ENCODE measurements around the gene MYOM1.

Gene MYOM1

DNA sequence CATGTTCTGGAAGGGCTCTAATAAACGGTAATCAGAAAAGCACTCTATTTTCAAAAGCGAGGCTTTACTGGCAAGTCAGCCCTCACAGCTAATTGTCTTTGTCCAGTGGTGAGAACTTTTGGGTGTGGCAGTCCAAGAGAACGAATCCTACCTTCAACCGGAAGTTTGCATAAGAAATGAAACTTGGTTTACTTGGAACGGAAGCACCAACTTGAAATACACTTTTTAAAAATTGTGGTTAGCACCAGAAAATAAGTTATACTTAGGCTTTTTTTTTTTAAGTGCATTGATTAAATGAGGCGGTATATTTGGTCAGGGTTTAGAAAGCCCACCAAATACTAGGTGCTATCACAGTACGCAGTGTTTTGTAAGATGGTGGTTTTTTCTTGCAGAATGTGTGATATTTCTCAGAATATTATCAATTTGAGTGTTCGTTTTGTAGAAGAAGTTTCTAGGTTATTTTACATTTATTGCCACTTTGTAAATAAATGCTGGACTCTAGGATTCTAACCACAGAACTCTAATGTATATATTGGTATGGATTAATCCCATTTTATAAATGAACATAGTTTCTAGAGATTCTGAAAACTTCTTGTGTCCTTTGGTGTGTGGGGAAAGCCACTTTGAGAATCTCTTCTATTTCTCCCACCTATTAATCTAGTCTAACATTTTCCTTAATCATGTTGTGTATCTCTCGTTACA is 29.0 kb upstream of the MYOM1 start:
- Histone ChIP-seq H3K79me2 (ENCODE audit: control insufficient read depth, low read length) (peaks cover 82% of the 10 kb centered on the region), H3K4me3 (ENCODE audit: low read length) (peak overlapping the region; percentile 96), H3K27ac (ENCODE audit: low read depth, low read length) (peak overlapping the region; percentile 93), H3K9me3 (ENCODE audit: control insufficient read depth, insufficient read depth, low read length) (no peaks in the 10 kb centered on the region), H3K4me1 (ENCODE audit: control insufficient read depth, low read length) (peaks cover 56% of the 10 kb centered on the region), H3F3A (ENCODE audit: control insufficient read depth, insufficient read depth) (peaks cover 12% of the 10 kb centered on the region), H3K27me3 (ENCODE audit: control insufficient read depth, low read length) (no peaks in the 10 kb centered on the region), H3K9me2 (replicated peaks; ENCODE audit: control insufficient read depth, low read length) (no peaks in the 10 kb centered on the region), H3K4me2 (ENCODE audit: low read length) (peak overlapping the region; percentile 93), H3K36me3 (ENCODE audit: control insufficient read depth, low read length) (peaks cover 52% of the 10 kb centered on the region), H4K20me1 (ENCODE audit: control insufficient read depth, insufficient read depth, low read depth, low read length) (peaks cover 10% of the 10 kb centered on the region)
- TF ChIP-seq CTCF (IDR thresholded peaks at IDR 0.05; ENCODE audit: low read depth, low read length, poor library complexity, severe bottlenecking): no peak
- TF ChIP-seq EZH2phosphoT487 (IDR thresholded peaks at IDR 0.05; ENCODE audit: borderline replicate concordance, low read length): no peak

- peak overlapping the region; percentile 93 for H3K27ac ChIP-seq (ENCODE audit: low read depth, low read length)
- no peaks in the 10 kb centered on the region for H3K9me3 ChIP-seq (ENCODE audit: control insufficient read depth, insufficient read depth, low read length)
- H3F3A ChIP-seq (ENCODE audit: control insufficient read depth, insufficient read depth): peaks cover 12% of the 10 kb centered on the region
- H4K20me1 ChIP-seq (ENCODE audit: control insufficient read depth, insufficient read depth, low read depth, low read length): peaks cover 10% of the 10 kb centered on the region
- peak overlapping the region; percentile 96 for H3K4me3 ChIP-seq (ENCODE audit: low read length)
- H3K4me1 ChIP-seq (ENCODE audit: control insufficient read depth, low read length): peaks cover 56% of the 10 kb centered on the region
- TF ChIP-seq CTCF (IDR thresholded peaks at IDR 0.05; ENCODE audit: low read depth, low read length, poor library complexity, severe bottlenecking): no peak
- no peak for TF ChIP-seq EZH2phosphoT487 (IDR thresholded peaks at IDR 0.05; ENCODE audit: borderline replicate concordance, low read length)
- H3K9me2 ChIP-seq (replicated peaks; ENCODE audit: control insufficient read depth, low read length): no peaks in the 10 kb centered on the region
- peak overlapping the region; percentile 93 for H3K4me2 ChIP-seq (ENCODE audit: low read length)
- H3K79me2 ChIP-seq (ENCODE audit: control insufficient read depth, low read length): peaks cover 79% of the 10 kb centered on the region
- H3K36me3 ChIP-seq (ENCODE audit: control insufficient read depth, low read length): peaks cover 45% of the 10 kb centered on the region
- H3K27me3 ChIP-seq (ENCODE audit: control insufficient read depth, low read length): no peaks in the 10 kb centered on the region
These were observed 28.4 kb upstream of the MYOM1 start for GRCh38 chr18:3248062-3248657.

GRCh38 chr18:3247240-3248061 is 27.7 kb upstream of the MYOM1 start, which contains the start of gene MYL12A:
Gene MYL12A, plus strand, starts transcription at chr18:3247801. Its CDS starts 5,447 bp downstream, at chr18:3253248.
- Histone ChIP-seq H3K9me3 (ENCODE audit: control insufficient read depth, insufficient read depth, low read length) (no peaks in the 10 kb centered on the region), H3K27ac (ENCODE audit: low read depth, low read length) (peak within 1 kb of the TSS; percentile 93), H4K20me1 (ENCODE audit: control insufficient read depth, insufficient read depth, low read depth, low read length) (peaks cover 10% of the 10 kb centered on the region), H3K4me2 (ENCODE audit: low read length) (peak within 1 kb of the TSS; percentile 93), H3K9me2 (replicated peaks; ENCODE audit: control insufficient read depth, low read length) (no peaks in the 10 kb centered on the region), H3K4me1 (ENCODE audit: control insufficient read depth, low read length) (peaks cover 52% of the 10 kb centered on the region), H3K79me2 (ENCODE audit: control insufficient read depth, low read length) (peaks cover 72% of the 10 kb centered on the region), H3K36me3 (ENCODE audit: control insufficient read depth, low read length) (peaks cover 38% of the 10 kb centered on the region), H3K27me3 (ENCODE audit: control insufficient read depth, low read length) (no peaks in the 10 kb centered on the region), H3F3A (ENCODE audit: control insufficient read depth, insufficient read depth) (peaks cover 12% of the 10 kb centered on the region), H3K4me3 (ENCODE audit: low read length) (peak within 1 kb of the TSS; percentile 96)
- TF ChIP-seq EZH2phosphoT487 (IDR thresholded peaks at IDR 0.05; ENCODE audit: borderline replicate concordance, low read length) (no peak), CTCF (IDR thresholded peaks at IDR 0.05; ENCODE audit: low read depth, low read length, poor library complexity, severe bottlenecking) (no peak)

Measured in DOHH2 (cell line).